IMR-90 (cell line): ENCODE data around the gene PIK3CB. TPM values are rescaled to one million over a fixed set of nuclear protein-coding genes. Genes with fewer than 3 reads are reported as not detected.

Experiments
- ATAC-seq: fragments of 200-7000 bp; cut with Tn5 transposase; 2 replicates; pipeline ENCODE4 v1.9.1; 2020; ENCODE audit warnings: low read depth, mild to moderate bottlenecking, moderate library complexity
- BruUV-seq: library from RNA; stranded (reverse); fragments of 400-500 nt; replicated peaks from 2 replicates; lab custom pipeline; 2021; lab: Mats Ljungman, UMichigan
- CTCF ChIA-PET: fragments of 300-600 bp; formaldehyde crosslinking; extraction: SDS; loops from one replicate; lab custom pipeline; 2021; ENCODE audit warnings: antibody characterized with exemption; lab: Yijun Ruan, JAX
- POLR2A ChIA-PET: fragments of 300-600 bp; sonication (Branson Sonifier 250); formaldehyde crosslinking; loops from one replicate; lab custom pipeline; 2022; ENCODE audit warnings: antibody characterized with exemption; ENCODE audit not compliant: unreplicated experiment; lab: Charles Lee
- DNase-seq: peaks from one replicate; pipeline ENCODE4 v3.0.0; 2013
- H2AFZ ChIP-seq: replicated peaks from 2 replicates; pipeline ENCODE3; 2013; ENCODE audit warnings: low read length, mild to moderate bottlenecking; ENCODE audit not compliant: poor library complexity
- H2AK5ac ChIP-seq: 2 replicates; pipeline ENCODE4 v1.6.1; 2013; ENCODE audit warnings: low read depth, low read length, inconsistent platforms
- H2AK9ac ChIP-seq: replicated peaks from 2 replicates; pipeline ENCODE3; 2013; ENCODE audit warnings: mild to moderate bottlenecking, low read depth, low read length, moderate library complexity; ENCODE audit not compliant: poor library complexity
- H2BK120ac ChIP-seq: 2 replicates; pipeline ENCODE4 v1.6.1; 2013; ENCODE audit warnings: low read depth, low read length, inconsistent platforms
- H2BK15ac ChIP-seq: 3 replicates; pipeline ENCODE4 v1.6.1; 2013; ENCODE audit warnings: low read depth, low read length, inconsistent platforms
- H2BK20ac ChIP-seq: 2 replicates; pipeline ENCODE4 v1.6.1; 2013; ENCODE audit warnings: low read depth, mild to moderate bottlenecking, inconsistent platforms, low read length, moderate library complexity
- H2BK5ac ChIP-seq: 2 replicates; pipeline ENCODE4 v1.6.1; 2013; ENCODE audit warnings: mild to moderate bottlenecking, low read depth, low read length, inconsistent platforms; ENCODE audit not compliant: poor library complexity, severe bottlenecking
- H3K14ac ChIP-seq: replicated peaks from 2 replicates; pipeline ENCODE4 v1.6.1; 2013; ENCODE audit warnings: low read depth, low read length, inconsistent platforms
- H3K18ac ChIP-seq: 2 replicates; pipeline ENCODE4 v1.6.1; 2013; ENCODE audit warnings: low read depth, low read length, control low read depth
- H3K23ac ChIP-seq: 2 replicates; pipeline ENCODE4 v1.6.1; 2013; ENCODE audit warnings: low read depth, low read length, inconsistent platforms
- H3K27ac ChIP-seq: 2 replicates; pipeline ENCODE4 v1.5.1; 2013; ENCODE audit warnings: mild to moderate bottlenecking, control low read depth, low read length; ENCODE audit not compliant: insufficient read depth
- H3K27me3 ChIP-seq: 2 replicates; pipeline ENCODE4 v1.6.1; 2013; ENCODE audit warnings: low read length; ENCODE audit not compliant: control insufficient read depth, insufficient read depth
- H3K36me3 ChIP-seq: 2 replicates; pipeline ENCODE4 v1.6.1; 2013; ENCODE audit warnings: low read length, mixed read lengths; ENCODE audit not compliant: control insufficient read depth, insufficient read depth
- H3K4ac ChIP-seq: 2 replicates; pipeline ENCODE4 v1.6.1; 2013; ENCODE audit warnings: low read depth, low read length, inconsistent platforms
- H3K4me1 ChIP-seq: 2 replicates; pipeline ENCODE4 v1.6.1; 2013; ENCODE audit warnings: low read length, mixed read lengths; ENCODE audit not compliant: control insufficient read depth, insufficient read depth
- H3K4me2 ChIP-seq: 2 replicates; pipeline ENCODE4 v1.6.1; 2013; ENCODE audit warnings: low read depth, mild to moderate bottlenecking, control low read depth, low read length, moderate library complexity
- H3K4me3 ChIP-seq: 2 replicates; pipeline ENCODE4 v1.5.1; 2013; ENCODE audit warnings: low read depth, mild to moderate bottlenecking, control low read depth, low read length, moderate library complexity; ENCODE audit not compliant: insufficient read depth
- H3K56ac ChIP-seq: 2 replicates; pipeline ENCODE4 v1.6.1; 2013; ENCODE audit warnings: low read length, inconsistent platforms; ENCODE audit not compliant: insufficient read depth; ENCODE audit errors: extremely low read depth
- H3K79me1 ChIP-seq, 2 experiments: 2 replicates each; pipeline ENCODE4 v1.6.1; 2013; ENCODE audit warnings: low read length in 2 of 2, inconsistent platforms in 1 of 2, low read depth in 1 of 2
- H3K9ac ChIP-seq: 2 replicates; pipeline ENCODE4 v1.6.1; 2013; ENCODE audit warnings: low read depth, low read length, control low read depth
- H3K9me1 ChIP-seq: 2 replicates; pipeline ENCODE4 v1.6.1; 2013; ENCODE audit warnings: low read length, inconsistent platforms; ENCODE audit not compliant: insufficient read depth
- H3K9me3 ChIP-seq: 2 replicates; pipeline ENCODE4 v1.6.1; 2013; ENCODE audit warnings: low read length; ENCODE audit not compliant: control insufficient read depth, insufficient read depth
- H4K20me1 ChIP-seq: 2 replicates; pipeline ENCODE4 v1.6.1; 2013; ENCODE audit warnings: low read length, inconsistent platforms; ENCODE audit not compliant: insufficient read depth
- H4K5ac ChIP-seq: 2 replicates; pipeline ENCODE4 v1.6.1; 2013; ENCODE audit warnings: mild to moderate bottlenecking, low read depth, low read length, control low read depth
- H4K8ac ChIP-seq, 2 experiments: 2 replicates each; pipeline ENCODE4 v1.6.1; 2013; ENCODE audit warnings: low read depth in 2 of 2, low read length in 2 of 2, control low read depth in 1 of 2, inconsistent platforms in 1 of 2
- H4K91ac ChIP-seq: 2 replicates; pipeline ENCODE4 v1.6.1; 2013; ENCODE audit warnings: low read depth, low read length, inconsistent platforms; ENCODE audit not compliant: insufficient read depth
- CEBPB ChIP-seq: IDR thresholded peaks from 2 replicates; pipeline ENCODE4 v1.6.1; 2012; ENCODE audit warnings: low read depth, low read length, improper control_type of control experiment
- CHD1 ChIP-seq: IDR thresholded peaks from 2 replicates; pipeline ENCODE4 v1.6.1; 2012; ENCODE audit warnings: low read depth, low read length, improper control_type of control experiment
- RAD21 ChIP-seq: IDR thresholded peaks from 2 replicates; pipeline ENCODE4 v1.6.1; 2012; ENCODE audit warnings: low read length, improper control_type of control experiment
- RFX5 ChIP-seq: IDR thresholded peaks from 2 replicates; pipeline ENCODE4 v1.8.0; 2012; ENCODE audit warnings: low read depth, mild to moderate bottlenecking, low read length, moderate library complexity
- dilution Hi-C: fragments of 300-500 bp; cut with HindIII; formaldehyde crosslinking; loops from one replicate; pipeline ENCODE4 v1.14.3; 2018; ENCODE audit warnings: low sequenced_read_pairs; ENCODE audit not compliant: unreplicated experiment
- in situ Hi-C: fragments of 300-500 bp; cut with MboI; formaldehyde crosslinking; loops from 3 replicates; pipeline ENCODE4 v1.14.3; 2019; ENCODE audit warnings: low sequenced_read_pairs, inconsistent platforms, mixed read lengths
- intact Hi-C: fragments of 100-400 bp; cut with micrococcal nuclease; formaldehyde crosslinking; loops from 2 replicates; pipeline ENCODE4 v1.10.0; 2022
- polyA plus RNA-seq, 3 experiments: library from polyadenylated mRNA; depleted of rRNA; stranded (reverse); fragments of >200 nt; gene quantifications; 2 replicates each; pipeline ENCODE4 v1.2.3, GENCODE V29; 2012; ENCODE audit warnings: low replicate concordance in 1 of 3
- total RNA-seq: library from RNA; depleted of rRNA; stranded (reverse); fragments of >200 nt; gene quantifications from 2 replicates; pipeline ENCODE4 v1.2.3, GENCODE V29; 2012
- TF ChIP-seq, protein P1 (sequence below): fragments of 150-350 bp; IDR thresholded peaks from 2 replicates; pipeline ENCODE4 v1.6.1; 2016; ENCODE audit warnings: low read depth, mild to moderate bottlenecking, low read length, moderate library complexity, borderline replicate concordance

Gene PIK3CB
- total and polyA plus RNA-seq, 2 of the 4 experiments (the other 2 are of a cell fraction) = 6.3 to 6.8 TPM

DNA sequence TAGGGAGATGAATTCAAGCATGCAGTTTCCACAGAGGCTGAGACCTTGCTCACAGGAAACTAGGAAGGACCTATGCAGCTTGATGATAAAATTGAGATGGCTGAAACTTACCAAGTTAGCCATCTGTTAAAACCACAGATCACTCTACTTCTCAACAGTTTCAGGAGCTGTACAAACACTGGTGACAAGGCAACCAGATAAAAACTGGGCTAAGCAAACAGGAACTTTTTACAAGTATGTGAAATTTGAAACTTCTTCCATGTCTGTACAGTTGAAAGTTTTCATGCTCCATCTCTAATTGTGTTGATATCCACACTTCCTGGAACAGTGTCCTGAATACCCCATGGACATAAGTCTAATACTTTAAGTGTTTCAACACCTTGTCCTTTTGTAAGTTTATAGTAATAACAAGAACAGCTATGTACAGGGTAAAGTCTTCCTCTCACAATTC is 147.9 kb downstream of the PIK3CB start:
- intact Hi-C loops = loop anchor here (1.0 to 5.0 kb wide), 2 partner anchors 8 to 209 kb away; no protein-coding TSS in a partner anchor

More for the DNA sequence above, 147.9 kb downstream of the PIK3CB start:
- ATAC-seq (peak; percentile 88), DNase-seq (peak; percentile 89)
- H3K9me3 ChIP-seq = no peaks in the 10 kb centered on the region
- no peak overlapping the region for H2BK15ac ChIP-seq
- no peak overlapping the region for H3K4me3 ChIP-seq
- H3K18ac ChIP-seq = no peak overlapping the region
- H2AK5ac ChIP-seq = no peak overlapping the region
- no peaks in the 10 kb centered on the region for H3K36me3 ChIP-seq
- H2BK5ac ChIP-seq = peak overlapping the region; percentile 82
- H3K9ac ChIP-seq = no peak overlapping the region
- peaks cover 4% of the 10 kb centered on the region for H3K4me1 ChIP-seq
- H2BK120ac ChIP-seq = no peak overlapping the region
- no peak overlapping the region for H3K23ac ChIP-seq
- H3K4ac ChIP-seq = no peak overlapping the region
- in situ Hi-C loops = loop anchor here (25.0 kb wide), 1 partner anchor 651 kb away; the partner anchor contains the start of gene MRPS22
- no peak overlapping the region for H4K91ac ChIP-seq
- no TSS peak for BruUV-seq
- no peak overlapping the region for H2AFZ ChIP-seq
- H3K79me1 ChIP-seq = no peaks in the 10 kb centered on the region
- ChIA-PET CTCF (interaction anchor here (0.6 to 3.3 kb wide), 5 partner anchors 17 to 237 kb away, joined by 3 to 12 read pairs (median 3); no protein-coding TSS in a partner anchor), POLR2A (no interaction called here)
- H3K4me2 ChIP-seq = peak overlapping the region; percentile 1; the same call in 1 of the 2 replicates
- H2AK9ac ChIP-seq = no peak overlapping the region
- TF ChIP-seq CEBPB (no peak), RAD21 (no peak), RFX5 (no peak), CHD1 (no peak)
- TF ChIP-seq, protein P1, sequence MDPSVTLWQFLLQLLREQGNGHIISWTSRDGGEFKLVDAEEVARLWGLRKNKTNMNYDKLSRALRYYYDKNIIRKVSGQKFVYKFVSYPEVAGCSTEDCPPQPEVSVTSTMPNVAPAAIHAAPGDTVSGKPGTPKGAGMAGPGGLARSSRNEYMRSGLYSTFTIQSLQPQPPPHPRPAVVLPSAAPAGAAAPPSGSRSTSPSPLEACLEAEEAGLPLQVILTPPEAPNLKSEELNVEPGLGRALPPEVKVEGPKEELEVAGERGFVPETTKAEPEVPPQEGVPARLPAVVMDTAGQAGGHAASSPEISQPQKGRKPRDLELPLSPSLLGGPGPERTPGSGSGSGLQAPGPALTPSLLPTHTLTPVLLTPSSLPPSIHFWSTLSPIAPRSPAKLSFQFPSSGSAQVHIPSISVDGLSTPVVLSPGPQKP = no peak
- no peak overlapping the region for H4K5ac ChIP-seq
- H2BK20ac ChIP-seq = no peak overlapping the region
- no peak overlapping the region for H3K56ac ChIP-seq
- no peaks in the 10 kb centered on the region for H3K9me1 ChIP-seq
- no peak overlapping the region; a peak in 1 of 4 replicates for H4K8ac ChIP-seq
- no peaks in the 10 kb centered on the region for H3K27me3 ChIP-seq
- H3K27ac ChIP-seq = no peak overlapping the region
- no peaks in the 10 kb centered on the region for H4K20me1 ChIP-seq
- 0 out of 2 replicates have a peak overlapping the region, but pooled peaks have one; percentile 2 for H3K14ac ChIP-seq
- dilution Hi-C loops = no loop called here
